Epithelial cell of proximal tubule (primary cell): Measurements from ENCODE around the gene USE1. TPM values are rescaled to one million over a fixed set of nuclear protein-coding genes. Genes with fewer than 3 reads are reported as not detected.

Experiments used
- DNase-seq: peaks from one replicate; pipeline ENCODE4 v3.0.0-alpha.2; 2011; ENCODE audit warnings: low read depth
- H3K4me3 ChIP-seq: 2 replicates; pipeline ENCODE4 v1.5.1; 2011; ENCODE audit warnings: low read depth, mild to moderate bottlenecking, low read length
- CTCF ChIP-seq: conservative IDR thresholded peaks from 2 replicates; pipeline ENCODE4 v1.5.1; 2012; ENCODE audit warnings: low read depth, mild to moderate bottlenecking, low read length
- total RNA-seq: library from RNA; depleted of rRNA; stranded (reverse); fragments of >200 nt; gene quantifications from 2 replicates; pipeline ENCODE4 v1.2.3, GENCODE V29; 2015

The USE1 gene
- total RNA-seq, 1 donor from 2014 or later, result 25.3 TPM

GRCh38 chr19:17205237-17206140, 9.7 kb upstream of the USE1 start:
- DNase-seq, result no peak
- no peak overlapping the region for H3K4me3 ChIP-seq
- TF ChIP-seq CTCF, result peak; percentile 83

- TF ChIP-seq CTCF, result no peak
- no peak overlapping the region for H3K4me3 ChIP-seq
- no peak for DNase-seq
These were observed 8.2 kb upstream of the USE1 start for GRCh38 chr19:17206736-17207581.

GRCh38 chr19:17209126-17210036, 5.8 kb upstream of the USE1 start:
- H3K4me3 ChIP-seq, result no peak overlapping the region
- TF ChIP-seq CTCF, result no peak
- DNase-seq, result no peak

- no peak for DNase-seq
- TF ChIP-seq CTCF, result no peak
- no peak overlapping the region for H3K4me3 ChIP-seq
These were observed 4.9 kb upstream of the USE1 start for GRCh38 chr19:17210296-17210695.

GRCh38 chr19:17211547-17212446, 3.4 kb upstream of the USE1 start:
- TF ChIP-seq CTCF, result no peak
- no peak overlapping the region for H3K4me3 ChIP-seq
- no peak for DNase-seq
